IPS DF 6.9 (cell line): ENCODE data around the gene ZNF217.
"Not testable (repeated sequence)": the region's sequence is repeated elsewhere in the genome, so short reads cannot be mapped to it uniquely, and the experiment has no call there.

Experiments used
- DNase-seq: peaks from one replicate; pipeline ENCODE4 v3.0.0-alpha.2; 2013; ENCODE audit warnings: low read depth, low spot score
- H3K27ac ChIP-seq: one replicate; pipeline ENCODE4 v1.5.1; 2013; ENCODE audit warnings: low read length, control low read depth
- H3K27me3 ChIP-seq: 2 replicates; pipeline ENCODE4 v1.6.1; 2013; ENCODE audit warnings: mild to moderate bottlenecking, low read length; ENCODE audit not compliant: control insufficient read depth, insufficient read depth
- H3K36me3 ChIP-seq: 2 replicates; pipeline ENCODE4 v1.6.1; 2013; ENCODE audit warnings: low read length; ENCODE audit not compliant: control insufficient read depth, insufficient read depth
- H3K4me1 ChIP-seq: 2 replicates; pipeline ENCODE4 v1.6.1; 2013; ENCODE audit warnings: low read length; ENCODE audit not compliant: control insufficient read depth, insufficient read depth
- H3K4me3 ChIP-seq: 2 replicates; pipeline ENCODE4 v1.5.1; 2013; ENCODE audit warnings: mild to moderate bottlenecking, low read length
- H3K9me3 ChIP-seq: 2 replicates; pipeline ENCODE4 v1.6.1; 2013; ENCODE audit warnings: low read length, inconsistent platforms; ENCODE audit not compliant: control insufficient read depth, insufficient read depth
- WGBS: extraction: QIAGEN DNeasy Blood & Tissue Kit; methylation state at CpG from one replicate; pipeline ENCODE4 v1.1.7; 2013; ENCODE audit warnings: mixed read lengths, missing lambda C conversion rate; ENCODE audit not compliant: insufficient read length, insufficient coverage; 5-methylcytosine and 5-hydroxymethylcytosine counted together

The ZNF217 gene

GRCh38 chr20:53608071-53608455, 14.4 kb upstream of the ZNF217 start:
- Histone ChIP-seq H3K9me3 (no peaks in the 10 kb centered on the region), H3K36me3 (no peaks in the 10 kb centered on the region), H3K4me1 (0 out of 2 replicates have a peak, but pooled peaks cover 1% of the 10 kb centered on the region), H3K4me3 (no peak overlapping the region), H3K27me3 (no peaks in the 10 kb centered on the region), H3K27ac (no peak overlapping the region)
- DNase-seq, result no peak
- no CpG with 5 or more reads among the region's 23 CpGs for WGBS

DNA sequence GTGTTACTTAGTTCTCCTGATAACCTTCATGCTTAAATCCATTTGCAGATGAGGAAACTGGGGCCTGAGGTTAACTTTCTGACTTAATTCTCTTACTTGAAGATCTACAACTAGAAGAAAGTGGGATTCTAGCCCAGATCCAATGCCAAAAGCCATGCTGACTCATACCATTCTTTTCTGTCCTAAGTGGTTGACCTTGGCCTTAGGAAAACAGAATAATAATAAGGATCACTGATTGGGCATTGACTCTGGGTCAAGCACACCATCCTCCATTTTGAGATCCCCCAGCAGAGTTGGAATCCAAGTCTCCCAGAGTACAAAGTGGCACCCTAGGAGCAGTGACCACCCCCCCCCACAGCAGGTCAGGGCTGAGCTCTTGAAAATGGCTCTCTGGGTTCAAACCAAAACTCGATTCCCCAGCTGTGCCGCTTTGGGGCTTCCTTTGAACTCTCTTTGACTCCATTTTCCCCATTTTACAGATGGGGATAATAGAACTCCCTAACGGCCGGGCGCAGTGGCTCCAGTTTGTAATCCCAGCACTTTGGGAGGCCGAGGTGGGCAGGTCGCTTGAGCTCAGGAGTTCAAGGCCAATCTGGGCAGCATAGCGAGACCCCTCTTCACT, 12.8 kb upstream of the ZNF217 start:
- no peaks in the 10 kb centered on the region for H3K27me3 ChIP-seq
- 0 out of 2 replicates have a peak, but pooled peaks cover 1% of the 10 kb centered on the region for H3K4me1 ChIP-seq
- H3K4me3 ChIP-seq, result no peak overlapping the region
- no CpG with 5 or more reads among the region's 8 CpGs for WGBS
- H3K9me3 ChIP-seq, result no peaks in the 10 kb centered on the region
- DNase-seq, result no peak
- H3K27ac ChIP-seq, result no peak overlapping the region
- H3K36me3 ChIP-seq, result no peaks in the 10 kb centered on the region

GRCh38 chr20:53605401-53605800, 11.8 kb upstream of the ZNF217 start:
- DNase-seq, H3K4me1 ChIP-seq: not testable (repeated sequence)
- WGBS, result no CpG with 5 or more reads among the region's 5 CpGs

DNA sequence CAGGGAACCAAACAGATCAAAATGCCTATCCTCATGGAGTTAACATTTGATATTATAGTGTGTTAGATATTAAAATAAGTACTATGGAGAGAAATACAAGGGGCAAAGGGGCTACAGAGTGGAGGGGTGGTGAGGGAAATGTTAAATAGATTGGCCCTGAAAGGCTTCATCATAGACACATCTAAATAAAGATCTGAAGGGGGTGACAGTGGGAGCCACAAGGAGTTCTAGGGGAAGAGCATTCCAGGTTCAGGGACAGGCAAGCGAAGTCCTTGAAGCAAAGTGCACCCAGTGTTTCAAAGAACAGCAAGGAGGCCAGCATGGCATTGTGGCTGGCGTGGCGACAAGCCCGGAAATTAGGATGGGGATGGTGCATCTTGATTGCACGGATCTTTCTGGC, 11.2 kb upstream of the ZNF217 start:
- H3K4me3 ChIP-seq, H3K4me1 ChIP-seq, H3K9me3 ChIP-seq, DNase-seq, H3K27me3 ChIP-seq, H3K27ac ChIP-seq, H3K36me3 ChIP-seq: not testable (repeated sequence)
- WGBS, result no CpG with 5 or more reads among the region's 5 CpGs

More at GRCh38 chr20:53605401-53605800, 11.8 kb upstream of the ZNF217 start:
- not testable (repeated sequence) for H3K36me3 ChIP-seq, H3K9me3 ChIP-seq, H3K4me3 ChIP-seq, H3K27me3 ChIP-seq, H3K27ac ChIP-seq

GRCh38 chr20:53602661-53603060, 9.0 kb upstream of the ZNF217 start:
- no peak for DNase-seq
- H3K27ac ChIP-seq, result no peak overlapping the region
- no CpG with 5 or more reads among the region's 1 CpG for WGBS
- H3K4me3 ChIP-seq, result no peak overlapping the region
- H3K36me3 ChIP-seq, result no peaks in the 10 kb centered on the region
- no peaks in the 10 kb centered on the region for H3K27me3 ChIP-seq
- H3K9me3 ChIP-seq, result no peaks in the 10 kb centered on the region
- H3K4me1 ChIP-seq, result peaks cover 3% of the 10 kb centered on the region; the same call in 1 of the 2 replicates

- DNase-seq, result no peak
- Histone ChIP-seq H3K9me3 (no peaks in the 10 kb centered on the region), H3K27me3 (no peaks in the 10 kb centered on the region), H3K27ac (no peak overlapping the region), H3K4me3 (no peak overlapping the region), H3K36me3 (no peaks in the 10 kb centered on the region), H3K4me1 (peaks cover 3% of the 10 kb centered on the region; the same call in 1 of the 2 replicates)
- no CpG with 5 or more reads among the region's 13 CpGs for WGBS
These were observed 6.4 kb upstream of the ZNF217 start for GRCh38 chr20:53599910-53600632.

DNA sequence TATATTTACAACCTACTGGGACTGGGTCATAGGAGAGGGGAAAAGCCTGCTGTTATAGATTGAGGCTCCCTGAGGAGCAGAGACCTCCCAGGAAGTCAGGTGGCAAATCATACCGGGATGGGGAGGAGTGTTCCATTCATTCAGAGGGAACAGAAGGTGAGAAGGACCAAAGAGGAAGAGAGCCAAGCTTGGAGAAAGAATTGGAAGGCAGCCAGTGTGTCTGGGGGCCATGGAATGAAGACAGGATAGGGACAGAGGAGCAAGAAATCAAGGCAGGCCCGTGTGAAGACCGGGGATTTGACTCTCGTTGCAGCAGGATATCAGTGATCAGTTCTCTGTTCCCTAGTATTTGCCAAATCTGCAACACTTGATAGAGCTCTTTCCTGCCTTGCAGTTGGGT, 5.7 kb upstream of the ZNF217 start:
- Histone ChIP-seq H3K27me3 (no peaks in the 10 kb centered on the region), H3K36me3 (no peaks in the 10 kb centered on the region), H3K9me3 (no peaks in the 10 kb centered on the region), H3K4me3 (no peak overlapping the region), H3K27ac (no peak overlapping the region), H3K4me1 (peaks cover 3% of the 10 kb centered on the region; the same call in 1 of the 2 replicates)
- DNase-seq, result no peak
- no CpG with 5 or more reads among the region's 4 CpGs for WGBS

DNA sequence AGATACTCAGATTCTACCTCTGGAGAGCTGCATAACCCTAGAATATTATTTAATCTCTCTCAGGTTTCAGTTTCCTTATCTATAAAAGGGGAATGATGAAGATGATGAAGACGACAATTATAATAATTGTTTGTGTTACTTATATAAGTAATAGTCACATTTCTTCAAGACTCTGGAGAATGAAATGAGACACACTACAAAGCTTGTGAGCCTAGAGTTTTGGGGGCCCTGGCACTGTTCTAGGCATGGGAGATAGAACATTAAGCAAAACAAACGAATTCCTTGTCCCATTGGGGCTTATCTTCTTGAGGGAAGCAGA, 5.4 kb upstream of the ZNF217 start:
- no CpG with 5 or more reads among the region's 2 CpGs for WGBS
- peaks cover 3% of the 10 kb centered on the region; the same call in 1 of the 2 replicates for H3K4me1 ChIP-seq
- no peaks in the 10 kb centered on the region for H3K36me3 ChIP-seq
- no peaks in the 10 kb centered on the region for H3K9me3 ChIP-seq
- DNase-seq, result no peak
- no peak overlapping the region for H3K27ac ChIP-seq
- H3K4me3 ChIP-seq, result no peak overlapping the region
- H3K27me3 ChIP-seq, result no peaks in the 10 kb centered on the region

DNA sequence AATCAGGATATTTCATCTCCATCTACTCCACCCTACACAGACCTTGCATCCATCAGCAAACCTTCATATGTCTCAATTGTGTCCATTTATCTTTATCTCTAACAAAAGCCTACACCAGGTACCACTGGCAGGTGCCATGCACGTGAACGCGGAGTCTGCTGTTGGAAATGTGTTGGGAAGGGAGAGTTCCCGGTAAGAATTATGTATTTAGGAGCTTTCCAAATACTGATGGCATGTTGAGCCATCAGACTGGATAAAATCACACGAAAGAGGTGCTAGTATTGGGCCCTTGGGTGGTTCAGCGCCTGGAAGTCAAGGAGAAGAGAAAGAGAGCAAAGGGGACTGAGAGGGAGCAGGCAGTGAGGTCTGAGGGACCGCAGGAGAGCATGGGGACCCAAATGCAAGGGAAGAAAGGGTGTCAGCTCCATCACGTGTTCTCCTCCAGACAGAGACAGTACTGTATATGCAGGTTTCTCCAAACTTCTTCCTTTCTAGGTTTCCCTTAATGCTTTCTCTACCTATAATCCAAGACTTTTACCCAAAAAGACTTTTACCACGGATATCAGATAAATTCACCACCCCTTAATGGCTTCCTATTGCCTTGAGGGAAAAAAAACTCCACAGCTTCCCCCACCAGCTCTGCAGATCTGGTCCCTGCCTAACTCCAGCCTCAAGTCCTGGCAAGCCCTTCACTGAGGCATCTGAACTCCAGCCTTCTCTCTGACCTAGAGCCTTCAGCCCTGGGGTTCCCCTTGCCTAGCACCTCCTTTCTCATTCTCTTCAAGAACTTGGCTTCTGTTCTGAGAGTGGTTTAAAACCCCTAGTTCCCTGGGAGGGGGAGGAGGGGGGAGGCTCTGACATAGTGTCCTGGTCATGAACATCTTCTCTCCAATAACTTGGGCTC, 4.8 kb upstream of the ZNF217 start:
- peaks cover 3% of the 10 kb centered on the region; the same call in 1 of the 2 replicates for H3K4me1 ChIP-seq
- no CpG with 5 or more reads among the region's 9 CpGs for WGBS

DNA sequence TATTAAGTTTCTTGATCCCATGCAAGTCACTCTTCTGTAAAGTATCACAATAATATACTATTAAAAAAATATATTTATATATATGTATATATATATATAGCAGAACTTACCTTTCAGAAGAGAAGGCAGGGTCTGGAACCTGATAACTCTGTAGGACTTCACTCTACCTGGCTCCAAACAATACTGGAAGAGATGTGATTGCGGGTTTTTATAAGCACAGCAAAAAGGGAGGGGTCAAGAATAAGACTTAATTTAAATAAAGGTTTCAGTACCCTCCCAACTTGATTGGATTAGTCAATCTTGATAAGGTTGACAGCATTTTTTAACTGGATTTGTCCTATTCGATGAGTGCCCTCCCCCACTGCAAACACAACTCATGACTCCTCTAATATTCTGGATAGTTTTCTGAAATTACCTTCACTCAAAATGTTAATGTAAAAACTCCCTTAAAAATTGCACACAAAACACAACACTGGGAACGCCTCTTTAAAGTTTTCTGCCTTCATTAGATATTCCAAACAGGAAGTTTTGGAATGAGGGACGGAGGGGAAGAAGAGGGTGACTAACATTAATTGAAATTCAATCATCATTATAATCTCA, 4.0 kb upstream of the ZNF217 start:
- Histone ChIP-seq H3K27ac (no peak overlapping the region), H3K27me3 (no peaks in the 10 kb centered on the region), H3K9me3 (no peaks in the 10 kb centered on the region), H3K4me3 (no peak overlapping the region), H3K36me3 (no peaks in the 10 kb centered on the region), H3K4me1 (peaks cover 3% of the 10 kb centered on the region; the same call in 1 of the 2 replicates)
- no CpG with 5 or more reads among the region's 4 CpGs for WGBS
- no peak for DNase-seq

More for the DNA sequence above, 4.8 kb upstream of the ZNF217 start:
- Histone ChIP-seq H3K9me3 (no peaks in the 10 kb centered on the region), H3K4me3 (no peak overlapping the region), H3K36me3 (no peaks in the 10 kb centered on the region), H3K27me3 (no peaks in the 10 kb centered on the region), H3K27ac (no peak overlapping the region)
- DNase-seq, result no peak
